ENCODE results near the gene RPL38.

Gene RPL38

GRCh38 chr17:74241431-74241830, 38.0 kb downstream of the RPL38 start:
- Histone ChIP-seq H3K79me2 (ENCODE audit: control insufficient read depth, low read length) (no peaks in the 10 kb centered on the region), H3K4me2 (ENCODE audit: low read length) (no peak overlapping the region), H4K20me1 (ENCODE audit: control insufficient read depth, insufficient read depth, low read depth, low read length) (no peaks in the 10 kb centered on the region), H3K36me3 (ENCODE audit: control insufficient read depth, low read length) (no peaks in the 10 kb centered on the region), H3K4me1 (ENCODE audit: control insufficient read depth, low read length) (no peaks in the 10 kb centered on the region), H3K4me3 (ENCODE audit: low read length) (no peak overlapping the region), H3K27ac (ENCODE audit: low read depth, low read length) (no peak overlapping the region), H3F3A (ENCODE audit: control insufficient read depth, insufficient read depth) (no peaks in the 10 kb centered on the region), H3K9me3 (ENCODE audit: control insufficient read depth, insufficient read depth, low read length) (peaks cover under 1% of the 10 kb centered on the region; the same call in 1 of the 2 replicates), H3K9me2 (replicated peaks; ENCODE audit: control insufficient read depth, low read length) (no peaks in the 10 kb centered on the region), H3K27me3 (ENCODE audit: control insufficient read depth, low read length) (no peaks in the 10 kb centered on the region)
- TF ChIP-seq CTCF (IDR thresholded peaks at IDR 0.05; ENCODE audit: low read depth, low read length, poor library complexity, severe bottlenecking) (no peak), EZH2phosphoT487 (IDR thresholded peaks at IDR 0.05; ENCODE audit: borderline replicate concordance, low read length) (no peak)

DNA sequence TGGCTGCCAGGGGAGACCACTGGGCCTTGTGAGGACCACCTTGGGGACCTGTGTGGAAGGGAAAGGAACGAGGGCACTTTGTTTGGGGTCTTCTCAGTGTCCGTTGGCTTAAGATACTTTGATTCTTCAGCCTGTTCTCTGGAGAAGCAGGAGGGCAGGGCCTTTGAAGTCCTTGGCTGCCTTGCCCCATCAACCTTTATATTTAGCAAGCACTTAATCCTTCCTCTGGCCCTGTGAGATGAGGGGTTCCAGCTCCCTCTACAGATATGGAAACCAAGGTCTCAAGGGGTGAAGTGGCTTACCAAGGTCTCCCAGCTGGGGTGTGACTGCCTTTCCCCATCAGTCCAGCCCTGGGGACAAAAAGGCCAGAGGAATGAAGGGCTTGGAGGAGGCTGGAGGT, 38.4 kb downstream of the RPL38 start:
- Histone ChIP-seq H3K9me2 (replicated peaks; ENCODE audit: control insufficient read depth, low read length) (no peaks in the 10 kb centered on the region), H3K4me2 (ENCODE audit: low read length) (no peak overlapping the region), H3K27me3 (ENCODE audit: control insufficient read depth, low read length) (no peaks in the 10 kb centered on the region), H3K79me2 (ENCODE audit: control insufficient read depth, low read length) (no peaks in the 10 kb centered on the region), H3K36me3 (ENCODE audit: control insufficient read depth, low read length) (no peaks in the 10 kb centered on the region), H3K27ac (ENCODE audit: low read depth, low read length) (no peak overlapping the region), H3F3A (ENCODE audit: control insufficient read depth, insufficient read depth) (no peaks in the 10 kb centered on the region), H3K4me3 (ENCODE audit: low read length) (no peak overlapping the region), H3K9me3 (ENCODE audit: control insufficient read depth, insufficient read depth, low read length) (peaks cover 2% of the 10 kb centered on the region; the same call in 1 of the 2 replicates), H3K4me1 (ENCODE audit: control insufficient read depth, low read length) (no peaks in the 10 kb centered on the region), H4K20me1 (ENCODE audit: control insufficient read depth, insufficient read depth, low read depth, low read length) (no peaks in the 10 kb centered on the region)
- TF ChIP-seq CTCF (IDR thresholded peaks at IDR 0.05; ENCODE audit: low read depth, low read length, poor library complexity, severe bottlenecking) (no peak), EZH2phosphoT487 (IDR thresholded peaks at IDR 0.05; ENCODE audit: borderline replicate concordance, low read length) (no peak)

DNA sequence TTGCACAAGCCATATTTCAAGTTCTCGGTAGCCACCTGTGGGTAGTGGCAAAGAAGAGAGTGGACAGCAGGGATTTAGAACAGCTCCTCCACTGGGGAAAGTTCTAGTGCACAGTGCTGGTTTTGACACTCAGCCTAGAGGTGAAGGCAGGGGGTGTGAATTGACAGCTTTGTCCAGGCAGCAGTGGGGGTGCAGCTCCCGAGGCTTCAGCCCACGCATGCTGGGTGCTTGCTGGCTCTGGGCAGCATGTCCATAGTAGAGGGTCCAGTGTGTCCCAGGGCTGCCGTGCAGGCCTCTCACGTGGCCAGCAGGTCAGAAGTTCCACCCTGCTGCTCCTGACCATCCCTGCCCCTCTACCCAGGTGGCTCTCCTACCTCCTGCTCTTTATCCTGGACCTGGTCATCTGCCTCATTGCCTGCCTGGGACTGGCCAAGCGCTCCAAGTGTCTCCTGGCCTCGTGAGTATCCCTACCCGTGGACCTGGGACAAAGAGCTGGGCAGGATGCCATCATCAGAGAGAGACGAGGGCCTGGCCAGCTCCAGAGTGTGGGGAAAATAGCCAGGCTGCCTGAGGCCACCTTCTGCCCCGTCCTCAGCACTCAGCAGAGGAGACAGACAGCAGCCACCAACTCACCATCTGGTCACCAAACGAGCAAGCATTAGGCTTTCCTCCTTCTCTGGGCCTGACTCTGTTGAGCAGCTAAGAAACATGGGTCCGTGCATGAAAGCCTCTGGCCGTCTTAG, 39.7 kb downstream of the RPL38 start:
- Histone ChIP-seq H3K27me3 (ENCODE audit: control insufficient read depth, low read length) (no peaks in the 10 kb centered on the region), H4K20me1 (ENCODE audit: control insufficient read depth, insufficient read depth, low read depth, low read length) (no peaks in the 10 kb centered on the region), H3K4me2 (ENCODE audit: low read length) (no peak overlapping the region), H3K9me2 (replicated peaks; ENCODE audit: control insufficient read depth, low read length) (no peaks in the 10 kb centered on the region), H3K4me3 (ENCODE audit: low read length) (no peak overlapping the region), H3K27ac (ENCODE audit: low read depth, low read length) (no peak overlapping the region), H3K79me2 (ENCODE audit: control insufficient read depth, low read length) (no peaks in the 10 kb centered on the region), H3K36me3 (ENCODE audit: control insufficient read depth, low read length) (no peaks in the 10 kb centered on the region), H3F3A (ENCODE audit: control insufficient read depth, insufficient read depth) (no peaks in the 10 kb centered on the region), H3K4me1 (ENCODE audit: control insufficient read depth, low read length) (no peaks in the 10 kb centered on the region), H3K9me3 (ENCODE audit: control insufficient read depth, insufficient read depth, low read length) (peaks cover 2% of the 10 kb centered on the region; the same call in 1 of the 2 replicates)
- TF ChIP-seq EZH2phosphoT487 (IDR thresholded peaks at IDR 0.05; ENCODE audit: borderline replicate concordance, low read length) (no peak), CTCF (IDR thresholded peaks at IDR 0.05; ENCODE audit: low read depth, low read length, poor library complexity, severe bottlenecking) (no peak)

Measured in DOHH2 (cell line).